Measurements from ENCODE around the gene SPDYE8.
"Not testable (repeated sequence)": the region's sequence is repeated elsewhere in the genome, so short reads cannot be mapped to it uniquely, and the experiment has no call there.

Gene SPDYE8

DNA sequence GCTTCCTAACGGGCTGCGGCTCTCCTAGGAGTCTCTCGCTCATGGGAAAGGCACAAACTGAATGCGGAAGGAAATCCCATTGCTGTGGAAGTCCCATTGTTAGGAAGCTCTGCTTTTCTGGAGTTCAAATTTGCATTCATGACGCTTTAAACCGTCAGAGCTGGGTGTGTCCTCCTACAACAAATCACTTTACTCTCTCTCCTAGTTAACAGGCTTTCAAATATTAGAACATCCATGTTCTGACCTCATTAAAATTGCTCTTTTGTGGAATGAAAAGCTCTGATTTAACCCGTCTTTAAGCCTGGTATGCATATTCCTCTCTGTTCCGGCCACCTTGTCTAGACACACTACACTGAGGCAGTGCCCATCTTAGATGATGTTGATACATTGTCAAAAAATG is at the start of gene SPDYE8:
Gene SPDYE8 (minus strand): TSS at position 101 of the 400 bp plus-strand sequence. CDS start 1,800 bp downstream, outside the sequence.
- DNase-seq: not testable (repeated sequence)

- DNase-seq: not testable (repeated sequence)
Observed at GRCh38 chr7:73057811-73058210, 28.2 kb upstream of the SPDYE8 start, which contains the start of gene SPDYE11. Gene SPDYE11 (minus strand): TSS chr7:73057911. CDS start chr7:73056111, 1,800 bp downstream.

DNA sequence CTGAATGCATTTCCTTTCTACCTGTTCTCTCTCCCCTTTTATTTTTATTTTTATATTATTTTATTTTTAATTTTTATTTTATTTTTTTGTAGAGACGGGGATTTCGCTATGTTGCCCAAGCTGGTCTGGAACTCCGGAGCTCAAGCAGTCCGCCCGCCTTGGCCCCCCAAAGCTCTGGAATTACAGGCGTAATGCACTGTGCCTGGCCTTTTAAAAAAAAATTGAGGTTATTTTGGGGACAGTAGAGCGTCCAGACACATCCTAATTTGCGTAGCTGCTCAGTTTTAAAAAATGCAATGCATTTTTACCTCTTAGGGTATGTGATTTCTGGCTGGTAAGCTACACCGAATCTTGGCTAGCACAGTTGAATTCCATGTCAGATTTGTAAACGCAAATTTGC is 23.1 kb downstream of the SPDYE8 start:
- not testable (repeated sequence) for DNase-seq

- DNase-seq: not testable (repeated sequence)
Observed at GRCh38 chr7:73005693-73006447, 23.7 kb downstream of the SPDYE8 start.

DNA sequence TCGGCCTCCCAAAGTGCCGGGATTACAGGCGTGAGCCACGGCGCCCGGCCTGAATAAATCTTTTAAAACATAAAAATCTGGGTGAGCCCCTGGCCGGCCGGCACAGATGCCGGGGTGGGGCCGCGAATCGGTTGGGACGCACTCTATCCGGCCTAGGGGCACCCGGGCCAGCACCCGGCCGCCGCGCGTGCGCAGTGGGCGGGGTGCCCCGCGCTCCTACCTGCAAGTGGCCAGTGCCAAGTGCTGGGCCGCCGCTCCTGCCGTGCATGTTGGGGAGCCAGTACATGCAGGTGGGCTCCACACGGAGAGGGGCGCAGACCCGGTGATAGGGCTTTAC is 24.2 kb downstream of the SPDYE8 start:
- not testable (repeated sequence) for DNase-seq

DNA sequence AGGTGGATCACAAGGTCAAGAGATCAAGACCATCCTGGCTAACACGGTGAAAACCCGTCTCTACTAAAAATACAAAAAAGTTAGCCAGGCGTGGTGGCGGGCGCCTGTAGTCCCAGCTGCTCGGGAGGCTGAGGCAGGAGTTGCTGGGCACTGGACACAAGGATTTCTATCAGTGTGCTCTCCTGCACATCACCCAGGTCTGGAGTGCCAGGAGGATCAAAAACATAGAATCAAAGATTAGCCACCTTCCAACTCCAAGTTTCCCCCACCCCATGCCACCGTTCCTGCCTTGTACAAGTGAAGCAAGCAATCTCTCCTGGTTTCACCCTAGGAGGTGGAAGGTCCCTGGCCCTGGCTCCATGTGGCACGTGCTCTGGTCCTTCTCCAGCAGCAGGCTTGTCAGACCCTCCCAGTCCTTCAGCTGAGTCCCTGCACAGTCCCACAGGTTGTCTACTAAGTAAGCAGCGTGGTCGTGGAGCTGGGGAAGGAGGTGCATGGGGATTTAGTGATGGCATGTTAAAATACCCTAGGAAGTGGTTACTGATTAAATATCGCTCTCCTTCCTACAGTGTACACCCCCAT is 31.6 kb downstream of the SPDYE8 start:
- not testable (repeated sequence) for DNase-seq

- DNase-seq: not testable (repeated sequence)
Observed at GRCh38 chr7:72997447-72997846, 32.1 kb downstream of the SPDYE8 start.

DNA sequence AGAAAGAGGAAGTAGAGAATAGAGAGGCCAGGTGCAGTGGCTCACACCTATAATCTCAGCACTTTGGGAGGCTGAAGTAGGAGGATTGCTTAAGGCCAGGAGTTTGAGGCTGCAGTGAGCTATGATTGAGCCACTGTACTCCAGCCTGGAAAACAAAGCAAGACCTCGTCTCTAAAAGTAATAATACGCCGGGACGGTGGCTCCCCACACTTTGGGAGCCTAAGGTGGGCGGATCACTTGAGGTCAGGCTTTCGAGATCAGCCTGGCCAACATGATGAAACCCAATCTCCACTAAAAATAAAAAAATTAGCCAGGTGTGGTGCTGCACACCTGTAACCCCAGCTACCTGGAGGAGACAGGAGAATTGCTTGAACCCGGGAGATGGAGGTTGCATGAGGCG is 34.1 kb downstream of the SPDYE8 start:
- DNase-seq: not testable (repeated sequence)

GRCh38 chr7:72990146-72990913 is 39.2 kb downstream of the SPDYE8 start:
- DNase-seq: not testable (repeated sequence)

DNA sequence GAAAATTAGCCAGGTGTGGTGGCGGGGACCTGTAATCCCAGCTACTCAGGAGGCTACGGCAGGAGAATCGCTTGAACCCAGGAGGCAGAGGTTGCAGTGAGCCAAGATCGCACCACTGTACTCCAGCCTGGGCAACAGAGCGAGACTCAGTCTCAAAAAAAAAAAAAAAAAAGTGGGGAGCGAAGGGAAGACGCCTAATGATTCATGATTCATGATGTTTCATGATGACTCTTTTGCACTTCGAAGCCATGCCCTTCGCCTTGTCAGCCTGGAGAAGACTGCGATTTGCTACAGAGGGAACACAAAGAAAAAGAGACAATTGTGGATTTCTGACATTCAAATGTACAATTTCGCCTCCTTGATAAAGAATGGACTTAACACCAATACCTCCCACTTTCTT is 47.5 kb downstream of the SPDYE8 start:
- not testable (repeated sequence) for DNase-seq

- not testable (repeated sequence) for DNase-seq
Observed at GRCh38 chr7:72980382-72980781, 49.2 kb downstream of the SPDYE8 start.

- DNase-seq: not testable (repeated sequence)
Observed at GRCh38 chr7:72976434-72976833, 53.1 kb downstream of the SPDYE8 start.

- not testable (repeated sequence) for DNase-seq
Observed at GRCh38 chr7:72975656-72976286, 53.8 kb downstream of the SPDYE8 start.

- DNase-seq: not testable (repeated sequence)
Observed at GRCh38 chr7:72974781-72975180, 54.8 kb downstream of the SPDYE8 start.

DNA sequence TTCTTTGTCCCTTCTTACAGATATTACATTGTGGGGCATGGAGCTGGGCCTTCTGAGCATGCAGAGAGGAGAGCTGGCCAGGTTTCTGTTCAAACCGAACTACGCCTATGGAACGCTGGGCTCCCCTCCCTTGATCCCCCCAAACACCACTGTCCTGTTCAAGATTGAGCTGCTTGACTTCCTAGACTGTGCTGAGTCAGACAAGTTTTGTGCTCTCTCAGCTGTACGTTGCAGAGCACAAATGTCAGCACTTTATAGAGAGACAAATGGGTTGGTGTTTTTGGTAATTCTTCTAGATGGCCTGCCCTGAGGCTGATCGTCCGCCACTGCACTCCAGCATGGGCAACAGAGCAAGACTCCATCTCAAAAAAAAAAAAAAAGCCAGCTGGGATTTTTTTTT is 58.1 kb downstream of the SPDYE8 start:
- not testable (repeated sequence) for DNase-seq
